AG10803 (cell line): ENCODE measurements around the gene PAF1.

Experiments used
- DNase-seq: peaks from one replicate; pipeline ENCODE4 v3.0.0; 2010; ENCODE audit warnings: low read depth
- H3K4me3 ChIP-seq: 2 replicates; pipeline ENCODE4 v1.5.1; 2011; ENCODE audit warnings: mild to moderate bottlenecking, low read length, control low read depth
- CTCF ChIP-seq: conservative IDR thresholded peaks from 2 replicates; pipeline ENCODE4 v1.5.1; 2011; ENCODE audit warnings: mild to moderate bottlenecking, low read length, control low read depth, inconsistent platforms

PAF1 gene

GRCh38 chr19:39425744-39426143 is 34.8 kb upstream of the PAF1 start:
- DNase-seq, result no peak
- TF ChIP-seq CTCF, result no peak
- H3K4me3 ChIP-seq, result no peak overlapping the region

GRCh38 chr19:39424934-39425333 is 34.0 kb upstream of the PAF1 start:
- H3K4me3 ChIP-seq, result no peak overlapping the region
- no peak for DNase-seq
- no peak for TF ChIP-seq CTCF

- no peak for DNase-seq
- no peak for TF ChIP-seq CTCF
- H3K4me3 ChIP-seq, result no peak overlapping the region
Observed at GRCh38 chr19:39423258-39424086, 32.6 kb upstream of the PAF1 start.

- DNase-seq, result no peak
- H3K4me3 ChIP-seq, result no peak overlapping the region
- TF ChIP-seq CTCF, result no peak
Observed at GRCh38 chr19:39422020-39422419, 31.1 kb upstream of the PAF1 start.

GRCh38 chr19:39420769-39421168 is 29.9 kb upstream of the PAF1 start:
- no peak overlapping the region for H3K4me3 ChIP-seq
- no peak for DNase-seq
- no peak for TF ChIP-seq CTCF

- no peak for DNase-seq
- no peak for TF ChIP-seq CTCF
- no peak overlapping the region for H3K4me3 ChIP-seq
Observed at GRCh38 chr19:39419003-39419402, 28.1 kb upstream of the PAF1 start.

- no peak for TF ChIP-seq CTCF
- DNase-seq, result no peak
- no peak overlapping the region for H3K4me3 ChIP-seq
Observed at GRCh38 chr19:39417463-39418181, 26.7 kb upstream of the PAF1 start.
